HepG2 (cell line): Measurements from ENCODE around the gene ARIH2. TPM values are rescaled to one million over a fixed set of nuclear protein-coding genes. Genes with fewer than 3 reads are reported as not detected.

Experiments used
- BRD4 ChIP-seq: sonication (generic); formaldehyde crosslinking; IDR thresholded peaks from 2 replicates; pipeline ENCODE4 v1.4.0; 2020; ENCODE audit warnings: missing genetic modification reagents
- CCDC6 ChIP-seq: sonication (generic); formaldehyde crosslinking; IDR thresholded peaks from 2 replicates; pipeline ENCODE4 v1.8.1; 2022; ENCODE audit warnings: mild to moderate bottlenecking, missing genetic modification reagents, moderate library complexity
- CREM ChIP-seq, 2 experiments: sonication (generic) in 1 of 2; formaldehyde crosslinking in 1 of 2; IDR thresholded peaks; 2 replicates each; pipeline versions ENCODE4 v1.4.0 to v1.6.1; 2016 to 2020; ENCODE audit warnings: antibody characterized with exemption in 1 of 2, mild to moderate bottlenecking in 1 of 2, missing genetic modification reagents in 1 of 2
- KAT2B ChIP-seq: fragments of 150-350 bp; IDR thresholded peaks from 2 replicates; pipeline ENCODE4 v1.6.1; 2014; ENCODE audit warnings: low read depth, low read length, borderline replicate concordance
- PLRG1 ChIP-seq: fragments of 450-650 bp; conservative IDR thresholded peaks from 2 replicates; pipeline ENCODE4 v1.6.1; 2016
- SOX5 ChIP-seq: IDR thresholded peaks from 2 replicates; pipeline ENCODE4 v1.6.1; 2016; ENCODE audit warnings: borderline replicate concordance
- TBL1XR1 ChIP-seq: fragments of 150-350 bp; IDR thresholded peaks from 2 replicates; pipeline ENCODE4 v1.6.1; 2014; ENCODE audit warnings: borderline replicate concordance, low read length; ENCODE audit not compliant: partially characterized antibody
- TEAD3 ChIP-seq: optimal IDR thresholded peaks from 2 replicates; pipeline ENCODE3; 2016; ENCODE audit warnings: borderline replicate concordance
- ZC3H4 ChIP-seq: sonication (generic); formaldehyde crosslinking; IDR thresholded peaks from 2 replicates; pipeline ENCODE4 v1.4.0; 2020; ENCODE audit warnings: missing genetic modification reagents, borderline replicate concordance
- ZEB1 ChIP-seq: IDR thresholded peaks from 2 replicates; pipeline ENCODE4 v1.6.1; 2012; ENCODE audit warnings: mild to moderate bottlenecking, low read depth, inconsistent platforms; ENCODE audit not compliant: insufficient replicate concordance
- ZNF101 ChIP-seq: sonication (generic); formaldehyde crosslinking; IDR thresholded peaks from 2 replicates; pipeline ENCODE4 v1.4.0; 2020; ENCODE audit warnings: mild to moderate bottlenecking, low read depth, missing genetic modification reagents, borderline replicate concordance
- ZNF136 ChIP-seq: sonication (generic); formaldehyde crosslinking; IDR thresholded peaks from 2 replicates; pipeline ENCODE4 v1.8.1; 2022; ENCODE audit warnings: low read depth, mild to moderate bottlenecking, moderate library complexity, missing genetic modification reagents
- ZNF251 ChIP-seq: sonication (generic); formaldehyde crosslinking; IDR thresholded peaks from 2 replicates; pipeline ENCODE4 v1.9.0; 2021; ENCODE audit warnings: mild to moderate bottlenecking, missing genetic modification reagents
- ZNF510 ChIP-seq: sonication (generic); formaldehyde crosslinking; IDR thresholded peaks from 2 replicates; pipeline ENCODE4 v1.4.0; 2020; ENCODE audit warnings: low read depth, mild to moderate bottlenecking, missing genetic modification reagents
- ZNF577 ChIP-seq: sonication (generic); formaldehyde crosslinking; IDR thresholded peaks from 2 replicates; pipeline ENCODE4 v1.4.0; 2020; ENCODE audit warnings: mild to moderate bottlenecking, low read depth, missing genetic modification reagents, borderline replicate concordance
- polyA plus RNA-seq, 8 experiments: library from polyadenylated mRNA; depleted of rRNA in 3 of 8; stranded (reverse) in 7 of 8; unstranded in 1 of 8; fragments of >200 nt; fragmentation: Illumina TruSeq in 4 of 8; extraction: Trizol in 4 of 8; gene quantifications; 2 replicates each; pipeline versions ENCODE4 v1.2.1 to v1.2.3, GENCODE V29; 2011 to 2016; ENCODE audit warnings: low read depth in 4 of 8, missing spikeins in 1 of 8, mixed read lengths in 1 of 8; ENCODE audit not compliant: insufficient read depth in 1 of 8
- total RNA-seq, 5 experiments: library from RNA; depleted of rRNA; stranded (reverse); fragments of >200 nt; fragmentation: Illumina TruSeq; extraction: Trizol; gene quantifications; 2 replicates each; pipeline ENCODE4 v1.2.3, GENCODE V29; 2016; ENCODE audit warnings: low read depth in 1 of 5
- TF ChIP-seq, protein P1 (sequence below): sonication (generic); formaldehyde crosslinking; IDR thresholded peaks from 2 replicates; pipeline ENCODE4 v1.9.0; 2021; ENCODE audit warnings: missing genetic modification reagents, borderline replicate concordance
- TF ChIP-seq, protein P2 (sequence below): sonication (generic); formaldehyde crosslinking; IDR thresholded peaks from 2 replicates; pipeline ENCODE4 v1.4.0; 2020; ENCODE audit warnings: missing genetic modification reagents, borderline replicate concordance
- TF ChIP-seq, protein P3 (sequence below): sonication (generic); formaldehyde crosslinking; IDR thresholded peaks from 2 replicates; pipeline ENCODE4 v1.4.0; 2020; ENCODE audit warnings: missing genetic modification reagents, mild to moderate bottlenecking, borderline replicate concordance
- TF ChIP-seq, protein P4 (sequence below): sonication (generic); formaldehyde crosslinking; IDR thresholded peaks from 2 replicates; pipeline ENCODE4 v1.4.0; 2020; ENCODE audit warnings: missing genetic modification reagents

Gene ARIH2
- total and polyA plus RNA-seq, 2 of the 13 experiments (the other 11 are each of a cell fraction or from before 2014, with no cell fraction given): 64.8 to 83.3 TPM

DNA sequence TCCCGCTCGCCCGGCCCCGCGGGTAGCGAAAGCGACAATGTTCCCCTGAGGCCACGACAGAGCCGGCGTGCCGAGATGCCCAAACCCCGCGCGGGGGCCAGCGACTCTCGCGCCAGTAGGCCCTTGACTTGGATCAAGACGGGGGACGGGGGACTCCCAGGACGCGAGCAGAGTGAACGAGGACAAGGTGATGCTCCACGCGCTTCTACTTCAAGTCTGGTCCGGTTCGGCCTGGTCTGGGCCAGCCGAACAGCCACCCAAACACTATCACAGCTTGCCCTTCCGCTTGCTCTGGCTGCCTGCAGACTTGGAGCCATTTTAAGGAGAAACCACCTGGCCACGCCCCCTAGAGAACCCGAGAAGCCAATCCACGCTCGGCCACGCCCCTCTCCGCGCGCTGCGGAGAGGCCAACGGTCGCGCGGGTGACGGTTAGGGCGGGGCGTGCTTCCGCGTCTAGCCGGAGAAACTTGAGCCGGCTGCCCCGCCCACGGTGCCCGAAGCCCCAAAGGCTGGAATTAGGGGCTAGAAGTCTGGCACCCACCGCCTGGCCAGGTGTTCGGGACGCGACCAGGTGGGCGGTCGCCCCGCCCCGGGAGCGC lies 102.7 kb downstream of the ARIH2 start (continued):
- TF ChIP-seq TEAD3 (CRISPR knock-in tag) (no peak), ZNF136 (CRISPR knock-in tag) (no peak), ZNF577 (CRISPR knock-in tag) (0 out of 2 replicates have a peak, but pooled peaks have one; percentile 0), ZC3H4 (0 out of 2 replicates have a peak, but pooled peaks have one; percentile 20), BRD4 (CRISPR knock-in tag) (no peak), CREM (IDR thresholded peaks at IDR 0.05) (peak; percentile 54), CREM (CRISPR knock-in tag; IDR thresholded peaks at IDR 0.05) (no peak), ZEB1 (no peak), ZNF510 (CRISPR knock-in tag) (no peak; the same call in 1 of the 2 replicates), ZNF251 (CRISPR knock-in tag) (0 out of 2 replicates have a peak, but pooled peaks have one; percentile 29), PLRG1 (no peak), KAT2B (no peak), SOX5 (CRISPR knock-in tag) (no peak), ZNF101 (no peak), CCDC6 (no peak), TBL1XR1 (no peak)
- TF ChIP-seq, protein P1, sequence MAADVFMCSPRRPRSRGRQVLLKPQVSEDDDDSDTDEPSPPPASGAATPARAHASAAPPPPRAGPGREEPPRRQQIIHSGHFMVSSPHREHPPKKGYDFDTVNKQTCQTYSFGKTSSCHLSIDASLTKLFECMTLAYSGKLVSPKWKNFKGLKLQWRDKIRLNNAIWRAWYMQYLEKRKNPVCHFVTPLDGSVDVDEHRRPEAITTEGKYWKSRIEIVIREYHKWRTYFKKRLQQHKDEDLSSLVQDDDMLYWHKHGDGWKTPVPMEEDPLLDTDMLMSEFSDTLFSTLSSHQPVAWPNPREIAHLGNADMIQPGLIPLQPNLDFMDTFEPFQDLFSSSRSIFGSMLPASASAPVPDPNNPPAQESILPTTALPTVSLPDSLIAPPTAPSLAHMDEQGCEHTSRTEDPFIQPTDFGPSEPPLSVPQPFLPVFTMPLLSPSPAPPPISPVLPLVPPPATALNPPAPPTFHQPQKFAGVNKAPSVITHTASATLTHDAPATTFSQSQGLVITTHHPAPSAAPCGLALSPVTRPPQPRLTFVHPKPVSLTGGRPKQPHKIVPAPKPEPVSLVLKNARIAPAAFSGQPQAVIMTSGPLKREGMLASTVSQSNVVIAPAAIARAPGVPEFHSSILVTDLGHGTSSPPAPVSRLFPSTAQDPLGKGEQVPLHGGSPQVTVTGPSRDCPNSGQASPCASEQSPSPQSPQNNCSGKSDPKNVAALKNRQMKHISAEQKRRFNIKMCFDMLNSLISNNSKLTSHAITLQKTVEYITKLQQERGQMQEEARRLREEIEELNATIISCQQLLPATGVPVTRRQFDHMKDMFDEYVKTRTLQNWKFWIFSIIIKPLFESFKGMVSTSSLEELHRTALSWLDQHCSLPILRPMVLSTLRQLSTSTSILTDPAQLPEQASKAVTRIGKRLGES (CRISPR knock-in tag): no peak
- TF ChIP-seq, protein P2, sequence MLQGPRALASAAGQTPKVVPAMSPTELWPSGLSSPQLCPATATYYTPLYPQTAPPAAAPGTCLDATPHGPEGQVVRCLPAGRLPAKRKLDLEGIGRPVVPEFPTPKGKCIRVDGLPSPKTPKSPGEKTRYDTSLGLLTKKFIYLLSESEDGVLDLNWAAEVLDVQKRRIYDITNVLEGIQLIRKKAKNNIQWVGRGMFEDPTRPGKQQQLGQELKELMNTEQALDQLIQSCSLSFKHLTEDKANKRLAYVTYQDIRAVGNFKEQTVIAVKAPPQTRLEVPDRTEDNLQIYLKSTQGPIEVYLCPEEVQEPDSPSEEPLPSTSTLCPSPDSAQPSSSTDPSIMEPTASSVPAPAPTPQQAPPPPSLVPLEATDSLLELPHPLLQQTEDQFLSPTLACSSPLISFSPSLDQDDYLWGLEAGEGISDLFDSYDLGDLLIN (CRISPR knock-in tag): no peak
- TF ChIP-seq, protein P3, sequence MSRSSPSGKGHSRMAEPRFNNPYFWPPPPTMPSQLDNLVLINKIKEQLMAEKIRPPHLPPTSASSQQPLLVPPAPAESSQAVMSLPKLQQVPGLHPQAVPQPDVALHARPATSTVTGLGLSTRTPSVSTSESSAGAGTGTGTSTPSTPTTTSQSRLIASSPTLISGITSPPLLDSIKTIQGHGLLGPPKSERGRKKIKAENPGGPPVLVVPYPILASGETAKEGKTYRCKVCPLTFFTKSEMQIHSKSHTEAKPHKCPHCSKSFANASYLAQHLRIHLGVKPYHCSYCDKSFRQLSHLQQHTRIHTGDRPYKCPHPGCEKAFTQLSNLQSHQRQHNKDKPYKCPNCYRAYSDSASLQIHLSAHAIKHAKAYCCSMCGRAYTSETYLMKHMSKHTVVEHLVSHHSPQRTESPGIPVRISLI (CRISPR knock-in tag): peak; percentile 32; the same call in 1 of the 2 replicates
- TF ChIP-seq, protein P4, sequence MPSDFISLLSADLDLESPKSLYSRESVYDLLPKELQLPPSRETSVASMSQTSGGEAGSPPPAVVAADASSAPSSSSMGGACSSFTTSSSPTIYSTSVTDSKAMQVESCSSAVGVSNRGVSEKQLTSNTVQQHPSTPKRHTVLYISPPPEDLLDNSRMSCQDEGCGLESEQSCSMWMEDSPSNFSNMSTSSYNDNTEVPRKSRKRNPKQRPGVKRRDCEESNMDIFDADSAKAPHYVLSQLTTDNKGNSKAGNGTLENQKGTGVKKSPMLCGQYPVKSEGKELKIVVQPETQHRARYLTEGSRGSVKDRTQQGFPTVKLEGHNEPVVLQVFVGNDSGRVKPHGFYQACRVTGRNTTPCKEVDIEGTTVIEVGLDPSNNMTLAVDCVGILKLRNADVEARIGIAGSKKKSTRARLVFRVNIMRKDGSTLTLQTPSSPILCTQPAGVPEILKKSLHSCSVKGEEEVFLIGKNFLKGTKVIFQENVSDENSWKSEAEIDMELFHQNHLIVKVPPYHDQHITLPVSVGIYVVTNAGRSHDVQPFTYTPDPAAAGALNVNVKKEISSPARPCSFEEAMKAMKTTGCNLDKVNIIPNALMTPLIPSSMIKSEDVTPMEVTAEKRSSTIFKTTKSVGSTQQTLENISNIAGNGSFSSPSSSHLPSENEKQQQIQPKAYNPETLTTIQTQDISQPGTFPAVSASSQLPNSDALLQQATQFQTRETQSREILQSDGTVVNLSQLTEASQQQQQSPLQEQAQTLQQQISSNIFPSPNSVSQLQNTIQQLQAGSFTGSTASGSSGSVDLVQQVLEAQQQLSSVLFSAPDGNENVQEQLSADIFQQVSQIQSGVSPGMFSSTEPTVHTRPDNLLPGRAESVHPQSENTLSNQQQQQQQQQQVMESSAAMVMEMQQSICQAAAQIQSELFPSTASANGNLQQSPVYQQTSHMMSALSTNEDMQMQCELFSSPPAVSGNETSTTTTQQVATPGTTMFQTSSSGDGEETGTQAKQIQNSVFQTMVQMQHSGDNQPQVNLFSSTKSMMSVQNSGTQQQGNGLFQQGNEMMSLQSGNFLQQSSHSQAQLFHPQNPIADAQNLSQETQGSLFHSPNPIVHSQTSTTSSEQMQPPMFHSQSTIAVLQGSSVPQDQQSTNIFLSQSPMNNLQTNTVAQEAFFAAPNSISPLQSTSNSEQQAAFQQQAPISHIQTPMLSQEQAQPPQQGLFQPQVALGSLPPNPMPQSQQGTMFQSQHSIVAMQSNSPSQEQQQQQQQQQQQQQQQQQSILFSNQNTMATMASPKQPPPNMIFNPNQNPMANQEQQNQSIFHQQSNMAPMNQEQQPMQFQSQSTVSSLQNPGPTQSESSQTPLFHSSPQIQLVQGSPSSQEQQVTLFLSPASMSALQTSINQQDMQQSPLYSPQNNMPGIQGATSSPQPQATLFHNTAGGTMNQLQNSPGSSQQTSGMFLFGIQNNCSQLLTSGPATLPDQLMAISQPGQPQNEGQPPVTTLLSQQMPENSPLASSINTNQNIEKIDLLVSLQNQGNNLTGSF: no peak
